NCI-H2196 treated with DMSO at 0.1 percent for 48 hours (cell line): ENCODE measurements around the gene VPS13C.

Source experiments
- DNase-seq: peaks from one replicate; lab custom pipeline; 2025; ENCODE audit not compliant: unreplicated experiment; lab: John Stamatoyannopoulos, UW

The VPS13C gene

DNA sequence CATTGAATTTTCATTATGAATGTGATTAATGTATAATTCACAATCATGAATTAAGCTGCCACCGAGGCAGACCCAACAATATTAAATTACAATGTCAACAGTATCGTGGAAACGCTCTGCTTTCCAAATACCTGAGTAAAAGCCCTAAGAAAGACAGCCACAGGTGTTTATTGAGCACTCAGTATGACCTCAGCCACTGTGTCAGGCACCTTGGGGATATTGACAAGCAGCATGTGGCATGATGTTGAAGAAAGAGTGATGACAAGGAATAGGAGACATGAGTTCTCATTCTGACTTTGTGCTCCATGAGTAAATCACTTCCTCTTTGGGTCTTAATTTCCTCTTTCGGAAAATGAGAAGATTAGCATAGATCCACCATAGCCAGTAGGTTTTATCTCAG is 19.3 kb upstream of the VPS13C start:
- DNase-seq, result no peak

- peak; percentile 65 for DNase-seq
These were observed 15.5 kb upstream of the VPS13C start for GRCh38 chr15:62075595-62076277.

- no peak for DNase-seq
These were observed 11.6 kb upstream of the VPS13C start for GRCh38 chr15:62071711-62072308.

- DNase-seq, result no peak
These were observed 9.3 kb upstream of the VPS13C start for GRCh38 chr15:62069551-62069950.

GRCh38 chr15:62068810-62069167 is 8.5 kb upstream of the VPS13C start:
- DNase-seq, result no peak

GRCh38 chr15:62068071-62068809 is 8.0 kb upstream of the VPS13C start:
- DNase-seq, result no peak

DNA sequence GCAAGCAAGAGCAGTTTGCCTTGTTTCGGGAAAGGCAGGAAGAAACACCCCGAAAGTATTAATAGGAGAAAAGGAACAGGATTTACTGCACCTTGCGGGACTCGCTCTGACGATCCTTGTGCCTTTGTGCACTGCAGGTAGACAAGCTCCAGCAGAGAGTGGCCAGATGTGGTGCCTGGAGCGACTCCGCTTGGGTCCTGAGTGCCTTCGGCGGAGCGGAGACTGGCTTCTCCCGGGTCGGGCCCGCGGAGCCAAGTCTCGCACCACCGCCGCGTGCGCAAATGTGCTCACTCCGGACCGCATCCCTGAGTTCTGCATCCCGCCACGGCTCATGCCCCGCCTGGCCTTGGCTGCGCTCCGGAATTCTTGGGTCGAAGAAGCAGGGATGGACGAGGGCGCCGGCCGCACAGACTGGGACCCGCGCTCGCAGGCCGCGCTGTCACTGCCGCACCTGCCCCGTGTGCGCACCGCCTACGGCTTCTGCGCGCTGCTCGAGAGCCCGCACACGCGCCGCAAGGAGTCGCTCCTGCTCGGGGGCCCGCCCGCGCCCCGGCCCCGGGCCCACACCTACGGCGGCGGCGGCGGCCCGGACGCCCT is 7.3 kb upstream of the VPS13C start:
- no peak for DNase-seq

DNA sequence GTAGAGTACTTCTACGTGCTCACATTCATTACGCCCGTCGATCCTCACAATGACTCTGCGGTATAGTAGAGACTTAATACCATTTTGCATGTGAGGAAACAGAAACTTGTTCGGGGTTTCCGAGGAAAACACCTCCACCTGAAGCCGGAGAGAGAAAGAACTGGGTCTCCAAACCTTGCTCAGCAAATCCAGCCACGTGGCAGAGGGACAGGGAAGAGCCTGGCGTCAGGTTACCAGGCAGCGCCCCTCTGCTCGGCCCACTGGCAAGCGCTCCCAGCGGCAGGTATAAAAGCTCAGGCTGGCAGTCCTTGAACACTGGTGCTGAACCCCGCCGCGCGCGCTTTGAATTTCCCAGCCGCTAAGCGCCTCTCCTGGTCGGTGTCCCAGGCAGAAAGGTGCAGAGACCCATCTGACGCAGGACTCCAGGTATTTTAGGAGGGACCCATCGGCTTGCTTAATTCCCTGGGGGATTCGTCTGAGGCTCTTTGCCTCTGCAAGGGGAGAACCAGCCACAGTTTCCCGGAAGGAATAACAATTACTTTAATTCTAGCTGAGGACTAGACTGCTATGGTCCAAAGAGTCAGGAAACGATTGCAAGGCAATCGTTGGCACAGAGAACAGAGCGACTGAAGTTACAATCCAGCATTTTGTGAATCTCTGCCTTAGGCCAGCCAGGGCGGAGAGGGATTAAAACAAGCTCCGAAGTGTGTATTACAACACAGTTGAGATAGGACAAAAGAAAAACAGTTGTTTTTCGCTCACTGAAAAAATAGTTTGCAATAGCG is 6.6 kb upstream of the VPS13C start, which contains the start of gene C2CD4A:
TSS of gene C2CD4A (plus strand) at position 315 of the 785 bp plus-strand sequence. CDS start 637 bp downstream, outside the sequence.
- peak; percentile 72 for DNase-seq

DNA sequence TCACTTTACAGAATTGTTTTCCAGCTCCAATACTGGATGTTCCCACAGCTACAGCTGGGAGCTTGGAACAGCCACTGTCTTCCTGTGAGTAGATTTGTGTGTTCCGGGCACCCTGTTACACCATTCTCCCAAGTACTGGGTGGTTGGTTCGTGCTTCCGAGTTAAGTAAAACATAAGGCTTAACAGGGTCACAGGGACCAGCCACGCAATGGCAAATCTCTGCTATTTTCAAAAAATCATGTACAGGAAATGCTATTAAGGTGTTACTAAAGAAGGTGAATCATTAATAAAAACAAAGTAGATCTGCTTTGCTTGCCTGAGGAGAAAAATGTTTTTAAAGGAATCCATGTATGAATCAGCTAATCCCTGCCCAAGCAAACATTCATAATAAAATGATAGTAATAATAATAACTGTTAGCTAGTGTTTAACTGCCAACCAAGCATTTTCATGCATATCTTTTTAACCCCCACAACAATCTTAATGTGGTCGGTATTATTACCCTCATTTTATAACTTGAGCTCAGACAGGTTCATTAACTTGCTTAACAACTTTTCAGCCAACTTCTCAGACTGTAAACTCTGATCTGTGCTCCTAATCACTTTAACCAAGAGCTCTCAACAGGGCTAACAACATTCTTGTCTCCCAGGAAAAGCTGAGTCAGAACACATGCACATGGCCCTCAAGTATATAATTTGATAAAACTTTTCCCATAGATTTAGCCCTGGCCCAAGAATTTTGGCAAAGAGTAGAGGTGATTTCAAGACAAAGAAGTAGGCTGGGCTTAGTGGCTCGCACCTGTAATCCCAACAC is 3.8 kb upstream of the VPS13C start:
- DNase-seq, result no peak

GRCh38 chr15:62060896-62061280 is 641 bp upstream of the VPS13C start:
- DNase-seq, result no peak

DNA sequence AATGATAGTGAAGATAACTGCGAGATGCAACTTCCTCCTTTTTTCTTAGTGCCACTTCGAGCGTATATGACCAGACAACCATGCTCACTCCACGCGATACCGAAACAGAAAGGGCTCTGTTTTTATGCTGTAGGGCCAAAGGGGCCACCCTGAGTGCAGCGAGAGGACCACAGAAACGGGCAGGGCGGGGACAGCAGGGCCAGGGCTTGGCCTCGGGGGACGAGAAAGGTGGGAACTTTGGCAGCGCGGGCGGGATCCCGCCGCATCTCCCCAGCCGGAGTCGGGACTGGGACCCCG is 483 bp downstream of the VPS13C start:
- DNase-seq, result no peak

- no peak for DNase-seq
These were observed 985 bp downstream of the VPS13C start for GRCh38 chr15:62059108-62059815.

GRCh38 chr15:62058327-62059028 is 1.8 kb downstream of the VPS13C start:
- DNase-seq, result no peak

DNA sequence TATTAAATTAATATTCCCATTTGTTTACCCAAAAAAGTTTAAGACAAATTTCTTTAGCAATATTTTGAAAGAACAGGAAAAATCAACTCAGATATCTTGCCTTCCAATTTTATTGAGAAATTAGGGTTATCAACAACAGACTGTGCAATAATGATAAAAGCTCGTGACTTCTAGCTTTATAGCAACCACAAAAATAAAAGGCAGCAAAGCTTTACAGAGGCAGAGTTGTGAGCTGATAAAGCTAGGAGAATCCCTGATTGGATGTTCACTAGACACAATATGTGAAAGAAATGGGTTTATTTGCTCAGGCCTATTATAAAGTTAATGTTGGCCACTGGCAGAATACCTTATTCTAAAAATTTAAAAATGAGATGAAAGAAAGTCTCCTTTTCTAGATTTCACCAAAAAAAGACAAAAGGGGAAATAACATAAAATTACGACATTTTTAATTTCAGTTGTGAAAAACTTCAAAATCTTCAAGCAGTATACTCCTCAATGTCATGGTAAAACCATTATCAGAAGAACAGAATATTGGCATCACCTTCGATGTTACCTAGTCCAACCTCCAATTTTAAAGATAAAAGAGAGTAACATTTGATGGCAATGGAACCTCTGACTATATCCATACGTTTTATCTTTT is 2.8 kb downstream of the VPS13C start:
- DNase-seq, result no peak

GRCh38 chr15:62054979-62055378 is 5.3 kb downstream of the VPS13C start:
- DNase-seq, result no peak

DNA sequence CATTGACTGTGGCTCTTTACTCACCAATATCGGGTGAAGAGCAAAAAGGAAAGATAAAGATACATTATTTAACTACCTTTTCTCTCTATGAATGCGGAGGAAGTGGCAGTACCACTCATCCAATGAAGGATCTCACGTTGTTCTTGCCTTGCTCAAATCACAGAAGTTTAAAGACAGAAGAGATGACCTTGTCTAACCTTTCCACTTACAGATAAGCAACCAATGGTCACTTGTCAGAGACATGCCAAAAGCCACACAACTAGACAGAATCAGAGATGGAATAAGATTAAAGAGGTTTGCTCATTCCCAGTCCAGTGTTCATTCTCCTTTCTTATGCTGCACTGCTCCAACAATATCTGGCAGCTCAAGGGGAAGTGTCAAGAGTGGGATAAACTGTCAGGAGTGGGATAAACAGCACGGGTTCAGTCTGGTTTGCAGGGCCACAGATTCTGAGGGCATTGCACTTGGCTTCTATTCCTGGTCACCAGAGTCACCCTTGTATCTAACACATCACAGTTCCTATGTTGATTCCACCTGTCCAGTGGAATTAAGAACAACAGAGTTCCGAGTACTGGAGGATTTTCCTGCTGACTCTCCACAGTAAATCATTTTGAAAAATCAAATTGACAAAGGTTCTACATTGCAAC is 6.7 kb downstream of the VPS13C start:
- DNase-seq, result no peak

DNA sequence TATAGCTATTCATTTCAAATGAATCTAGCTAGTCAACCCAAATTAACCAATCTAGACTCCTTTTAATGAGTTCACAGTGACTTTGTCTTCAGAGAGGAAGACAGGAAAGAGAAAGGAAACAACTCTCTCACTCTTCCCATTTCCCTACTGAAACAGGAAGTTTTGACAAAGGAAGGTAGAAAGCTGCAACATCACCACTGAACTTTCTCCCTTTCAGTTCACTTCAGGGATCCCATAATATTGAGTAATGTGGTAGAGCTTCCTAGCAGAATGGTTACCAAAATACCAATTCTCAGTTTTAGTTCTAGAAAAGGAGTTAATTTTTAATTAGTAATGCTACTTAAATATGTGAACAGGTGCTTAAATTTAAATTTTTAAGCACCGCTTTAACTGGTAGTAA is 7.5 kb downstream of the VPS13C start:
- DNase-seq, result no peak

DNA sequence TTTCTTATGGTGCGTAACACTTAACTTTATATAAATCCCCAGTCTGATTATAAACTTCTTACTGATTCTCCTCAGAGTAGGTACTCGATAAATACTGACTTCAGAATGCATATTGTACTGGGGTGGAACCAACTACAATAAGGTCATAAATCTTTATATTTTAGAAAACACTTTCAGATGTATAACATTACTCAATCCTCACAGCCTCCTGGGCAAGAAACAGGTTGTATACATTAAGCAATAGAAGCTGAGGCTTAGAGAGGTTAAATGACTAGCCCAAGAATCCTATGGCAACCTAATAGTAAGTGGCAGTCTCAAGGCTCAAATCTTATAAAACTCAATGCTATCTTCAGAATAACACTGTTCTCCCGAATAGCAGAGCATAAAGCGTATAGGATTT is 9.1 kb downstream of the VPS13C start:
- no peak for DNase-seq
